Fibroblast of lung (primary cell): ENCODE measurements around the gene ZC3H13. TPM values are rescaled to one million over a fixed set of nuclear protein-coding genes. Genes with fewer than 3 reads are reported as not detected.
A peak's percentile ranks its signal among the peaks of the same experiment; 100 is the strongest.

Experiments
- DNase-seq, 2 donors: peaks; one replicate each; pipeline versions ENCODE4 v3.0.0 to v3.0.0-alpha.2; 2010; ENCODE audit warnings: low read depth in 2 of 2
- H2AFZ ChIP-seq: 2 replicates; pipeline ENCODE4 v1.5.1; 2012; ENCODE audit warnings: low read length, control low read depth, inconsistent platforms
- H3K27ac ChIP-seq: 2 replicates; pipeline ENCODE4 v1.5.1; 2011; ENCODE audit warnings: low read length, control low read depth; ENCODE audit not compliant: insufficient read depth
- H3K27me3 ChIP-seq: 2 replicates; pipeline ENCODE4 v1.5.1; 2011; ENCODE audit warnings: mild to moderate bottlenecking, low read length; ENCODE audit not compliant: control insufficient read depth, insufficient read depth
- H3K36me3 ChIP-seq: 2 replicates; pipeline ENCODE4 v1.5.1; 2011; ENCODE audit warnings: low read length; ENCODE audit not compliant: control insufficient read depth, insufficient read depth
- H3K4me1 ChIP-seq: 2 replicates; pipeline ENCODE4 v1.5.1; 2011; ENCODE audit warnings: low read length; ENCODE audit not compliant: control insufficient read depth, insufficient read depth; ENCODE audit errors: extremely low read depth
- H3K4me2 ChIP-seq: 2 replicates; pipeline ENCODE4 v1.5.1; 2011; ENCODE audit warnings: low read length, control low read depth; ENCODE audit not compliant: insufficient read depth; ENCODE audit errors: extremely low read depth
- H3K4me3 ChIP-seq, 4 experiments: fragments of 200-600 bp in 1 of 4; sonication (generic) in 1 of 4; replicated peaks in 1 of 4; 2 replicates each; pipeline ENCODE4 v1.5.1; 2011 to 2016; ENCODE audit warnings: low read length in 4 of 4, low read depth in 3 of 4, mild to moderate bottlenecking in 3 of 4, control low read depth in 2 of 4, inconsistent platforms in 1 of 4, mixed read lengths in 1 of 4; ENCODE audit not compliant: insufficient read depth in 1 of 4; ENCODE audit errors: control extremely low read depth in 1 of 4
- H3K79me2 ChIP-seq: 2 replicates; pipeline ENCODE4 v1.5.1; 2012; ENCODE audit warnings: mild to moderate bottlenecking, low read length, inconsistent platforms; ENCODE audit not compliant: control insufficient read depth, insufficient read depth
- H3K9ac ChIP-seq: 2 replicates; pipeline ENCODE4 v1.5.1; 2011; ENCODE audit warnings: mild to moderate bottlenecking, low read length, control low read depth; ENCODE audit not compliant: insufficient read depth
- H3K9me3 ChIP-seq: 2 replicates; pipeline ENCODE4 v1.5.1; 2012; ENCODE audit warnings: low read depth, low read length; ENCODE audit not compliant: control insufficient read depth, insufficient read depth
- H4K20me1 ChIP-seq: 2 replicates; pipeline ENCODE4 v1.5.1; 2011; ENCODE audit warnings: low read length; ENCODE audit not compliant: control insufficient read depth, insufficient read depth; ENCODE audit errors: extremely low read depth
- CTCF ChIP-seq, 2 donors: IDR thresholded peaks in 1 of 2; conservative IDR thresholded peaks in 1 of 2; 1 replicate in 1 of 2; 2 replicates in 1 of 2; pipeline ENCODE4 v1.5.1; 2011 to 2012; ENCODE audit warnings: low read length in 2 of 2, control low read depth in 1 of 2, inconsistent platforms in 1 of 2, low read depth in 1 of 2, mild to moderate bottlenecking in 1 of 2
- EZH2 ChIP-seq: IDR thresholded peaks from 2 replicates; pipeline ENCODE4 v1.5.1; 2012; ENCODE audit warnings: low read length, control low read depth, mild to moderate bottlenecking; ENCODE audit errors: missing control alignments
- polyA plus RNA-seq, 2 donors: library from polyadenylated mRNA; depleted of rRNA in 1 of 2; stranded (reverse) in 1 of 2; unstranded in 1 of 2; fragments of >200 nt; gene quantifications; 2 replicates each; pipeline ENCODE4 v1.2.1, GENCODE V29; 2011 to 2012; ENCODE audit warnings: missing spikeins in 1 of 2
- total RNA-seq: library from RNA; depleted of rRNA; stranded (reverse); fragments of >200 nt; gene quantifications from 2 replicates; pipeline ENCODE4 v1.2.1, GENCODE V29; 2014

The ZC3H13 gene
- total and polyA plus RNA-seq, 2 donors (not counting 1 experiment from before 2014, with no cell fraction given), result 4.5 to 21.8 TPM

DNA sequence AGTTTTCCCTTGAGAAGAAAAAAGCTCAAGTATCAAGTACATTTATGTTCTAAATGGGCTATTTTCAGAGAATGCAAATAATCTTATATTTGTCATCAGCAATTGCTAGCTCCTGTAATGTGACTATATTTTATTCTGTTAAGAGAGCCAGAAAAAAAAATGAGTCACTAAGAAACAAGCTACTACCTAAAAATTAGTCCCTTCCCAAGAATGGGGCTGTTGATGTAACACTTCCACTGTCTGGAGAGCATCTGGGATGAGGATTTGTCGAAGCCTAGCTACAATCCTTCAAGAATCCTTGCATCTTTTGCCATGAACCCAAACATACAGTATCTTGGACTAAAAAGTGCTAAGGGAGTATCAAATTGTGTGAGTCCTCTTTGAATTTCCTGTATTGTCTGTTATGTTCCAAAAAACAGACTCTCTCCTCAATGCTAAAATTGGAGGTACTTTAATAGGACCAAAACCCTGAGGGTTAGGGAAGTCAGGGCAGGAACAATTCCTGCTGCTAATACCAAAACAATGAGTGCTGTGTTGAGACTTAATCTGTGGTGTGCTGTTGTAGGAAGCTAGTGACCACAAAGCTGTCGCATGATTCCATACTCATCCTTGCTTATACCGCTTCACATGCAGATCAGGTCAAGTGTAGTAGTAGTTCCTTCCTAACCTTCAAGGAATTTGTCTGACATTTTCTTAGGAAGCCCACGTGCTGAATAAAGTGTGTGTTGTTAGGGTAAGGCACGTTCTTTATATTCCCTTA, 4.9 kb upstream of the ZC3H13 start:
- no peaks in the 10 kb centered on the region for H4K20me1 ChIP-seq
- H3K4me3 ChIP-seq, result no peak overlapping the region
- peaks cover 2% of the 10 kb centered on the region for H3K4me1 ChIP-seq
- no peaks in the 10 kb centered on the region for H3K27me3 ChIP-seq
- H3K4me2 ChIP-seq, result no peak overlapping the region
- no peak overlapping the region for H3K27ac ChIP-seq
- H3K79me2 ChIP-seq, result peaks cover under 1% of the 10 kb centered on the region
- H2AFZ ChIP-seq, result no peak overlapping the region
- no peaks in the 10 kb centered on the region for H3K36me3 ChIP-seq
- TF ChIP-seq EZH2 (no peak), CTCF (conservative IDR thresholded peaks at IDR 0.05 in 1 of 2, IDR thresholded peaks at IDR 0.05 in 1 of 2; ENCODE audit: low read depth in 1 of 2, low read length in 2 of 2) (no peak)
- H3K9me3 ChIP-seq, result no peaks in the 10 kb centered on the region
- H3K9ac ChIP-seq, result no peak overlapping the region
- DNase-seq, result no peak

- H3K36me3 ChIP-seq, result no peaks in the 10 kb centered on the region
- no peak overlapping the region for H3K9ac ChIP-seq
- no peaks in the 10 kb centered on the region for H3K27me3 ChIP-seq
- H3K27ac ChIP-seq, result peak overlapping the region; percentile 89
- peak overlapping the region; percentile 84 to 100 (median 91) for H3K4me3 ChIP-seq
- DNase-seq, result no peak
- H3K4me2 ChIP-seq, result peak overlapping the region; percentile 74
- no peaks in the 10 kb centered on the region for H4K20me1 ChIP-seq
- H2AFZ ChIP-seq, result peak overlapping the region; percentile 98
- peaks cover 2% of the 10 kb centered on the region for H3K4me1 ChIP-seq
- TF ChIP-seq CTCF (conservative IDR thresholded peaks at IDR 0.05 in 1 of 2, IDR thresholded peaks at IDR 0.05 in 1 of 2; ENCODE audit: low read depth in 1 of 2, low read length in 2 of 2) (no peak), EZH2 (no peak)
- H3K79me2 ChIP-seq, result peaks cover 37% of the 10 kb centered on the region
- H3K9me3 ChIP-seq, result no peaks in the 10 kb centered on the region
These were observed 841 bp upstream of the ZC3H13 start for GRCh38 chr13:46053162-46054012.

DNA sequence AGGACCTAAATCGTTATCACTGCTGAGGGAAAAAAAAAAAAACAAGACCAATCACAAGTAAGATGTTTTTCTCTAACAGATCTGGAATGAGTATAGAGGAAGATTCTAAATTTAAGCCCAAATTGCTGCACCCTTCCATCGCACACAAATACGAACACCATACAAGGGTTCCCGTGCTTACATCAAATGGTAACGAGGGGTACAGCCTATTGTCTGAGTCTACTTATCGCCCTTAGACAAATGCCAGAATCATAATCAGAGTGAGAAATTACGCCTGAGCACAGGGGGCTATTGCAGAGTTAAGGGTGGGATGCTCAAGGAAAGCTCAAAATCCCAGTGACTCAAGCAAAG, 603 bp downstream of the ZC3H13 start:
- TF ChIP-seq EZH2, result no peak
- no peak for TF ChIP-seq CTCF (conservative IDR thresholded peaks at IDR 0.05 in 1 of 2, IDR thresholded peaks at IDR 0.05 in 1 of 2; ENCODE audit: low read depth in 1 of 2, low read length in 2 of 2)
- Histone ChIP-seq H3K27ac (peak overlapping the region; percentile 89), H3K36me3 (no peaks in the 10 kb centered on the region), H4K20me1 (no peaks in the 10 kb centered on the region), H3K27me3 (no peaks in the 10 kb centered on the region), H3K4me1 (peaks cover 2% of the 10 kb centered on the region), H3K79me2 (peaks cover 45% of the 10 kb centered on the region), H3K9ac (peak overlapping the region; percentile 88), H2AFZ (peak overlapping the region; percentile 80), H3K9me3 (no peaks in the 10 kb centered on the region), H3K4me2 (peak overlapping the region; percentile 55), H3K4me3 (peak overlapping the region; percentile 84 to 100 (median 91))
- no peak for DNase-seq
